ENCODE data around the gene FOXP1. TPM values are rescaled to one million over a fixed set of nuclear protein-coding genes. Genes with fewer than 3 reads are reported as not detected.

Gene FOXP1
- total and polyA plus RNA-seq, 2 experiments from 2014 or later = 76.8 to 99.8 TPM

GRCh38 chr3:71358243-71358642, 225.3 kb downstream of the FOXP1 start:
- no peak overlapping the region for H2AFZ ChIP-seq
- peaks cover 8% of the 10 kb centered on the region for H3K79me2 ChIP-seq
- no peak overlapping the region for H3K4me2 ChIP-seq
- no peak overlapping the region for H3K27ac ChIP-seq
- 96% methylated on average over 8 of the region's 8 CpGs for WGBS (ENCODE audit: low lambda C conversion rate, missing lambda C conversion rate)
- no peak for DNase-seq (ENCODE audit: low spot score)
- peaks cover 4% of the 10 kb centered on the region for H3K4me1 ChIP-seq (ENCODE audit: insufficient read depth)
- no peaks in the 10 kb centered on the region for H3K9me2 ChIP-seq (replicated peaks; ENCODE audit: insufficient read depth)
- H3K27me3 ChIP-seq = no peaks in the 10 kb centered on the region
- no peak overlapping the region for H3K4me3 ChIP-seq
- H3K36me3 ChIP-seq (replicated peaks; ENCODE audit: insufficient read depth, low read depth) = no peaks in the 10 kb centered on the region
- H3K9me3 ChIP-seq (ENCODE audit: low read depth) = no peaks in the 10 kb centered on the region
- no peak for TF ChIP-seq CTCF (IDR thresholded peaks at IDR 0.05; ENCODE audit: poor library complexity)
- no peak for TF ChIP-seq EZH2 (IDR thresholded peaks at IDR 0.05; ENCODE audit: borderline replicate concordance)
- no peak for TF ChIP-seq EZH2phosphoT487 (IDR thresholded peaks at IDR 0.05; ENCODE audit: low read depth, severe bottlenecking, unreplicated experiment)
- H4K20me1 ChIP-seq (ENCODE audit: insufficient read depth, poor library complexity, severe bottlenecking) = no peaks in the 10 kb centered on the region

DNA sequence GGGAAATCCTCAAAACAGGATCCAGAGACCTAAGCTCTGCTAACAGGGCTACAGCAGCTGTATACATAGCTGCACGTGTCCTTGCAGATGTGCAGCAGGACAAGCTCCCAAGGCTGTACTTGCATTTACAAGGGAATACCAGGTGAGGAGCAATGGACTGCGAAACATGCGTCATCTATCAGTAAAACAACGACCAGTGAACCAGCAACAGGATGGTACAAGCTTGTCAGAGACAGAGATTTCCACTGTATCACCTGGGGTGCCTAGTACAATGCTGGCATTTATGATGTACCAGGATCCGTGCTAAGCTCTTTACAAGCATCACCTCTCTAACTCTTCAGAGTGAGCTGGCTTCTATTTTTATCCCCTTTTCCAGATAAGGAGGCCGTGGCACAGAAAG, 227.3 kb downstream of the FOXP1 start:
- Histone ChIP-seq H3K4me3 (no peak overlapping the region), H2AFZ (no peak overlapping the region), H3K36me3 (replicated peaks; ENCODE audit: insufficient read depth, low read depth) (no peaks in the 10 kb centered on the region), H3K9me3 (ENCODE audit: low read depth) (no peaks in the 10 kb centered on the region), H3K4me1 (ENCODE audit: insufficient read depth) (peaks cover 11% of the 10 kb centered on the region), H3K27me3 (no peaks in the 10 kb centered on the region), H3K4me2 (no peak overlapping the region), H3K79me2 (peaks cover 14% of the 10 kb centered on the region), H4K20me1 (ENCODE audit: insufficient read depth, poor library complexity, severe bottlenecking) (no peaks in the 10 kb centered on the region), H3K27ac (no peak overlapping the region), H3K9me2 (replicated peaks; ENCODE audit: insufficient read depth) (no peaks in the 10 kb centered on the region)
- no peak for TF ChIP-seq EZH2 (IDR thresholded peaks at IDR 0.05; ENCODE audit: borderline replicate concordance)
- peak; percentile 37 for DNase-seq (ENCODE audit: low spot score)
- WGBS (ENCODE audit: low lambda C conversion rate, missing lambda C conversion rate) = 57% methylated on average over 6 of the region's 6 CpGs

- H3K79me2 ChIP-seq = peaks cover 14% of the 10 kb centered on the region
- H3K27ac ChIP-seq = peak overlapping the region; percentile 8
- TF ChIP-seq EZH2 (IDR thresholded peaks at IDR 0.05; ENCODE audit: borderline replicate concordance) (no peak), EZH2phosphoT487 (IDR thresholded peaks at IDR 0.05; ENCODE audit: low read depth, severe bottlenecking, unreplicated experiment) (no peak), CTCF (IDR thresholded peaks at IDR 0.05; ENCODE audit: poor library complexity) (no peak)
- no peaks in the 10 kb centered on the region for H3K9me3 ChIP-seq (ENCODE audit: low read depth)
- no peak overlapping the region for H3K4me3 ChIP-seq
- WGBS (ENCODE audit: low lambda C conversion rate, missing lambda C conversion rate) = 91% methylated on average over 7 of the region's 7 CpGs
- H3K9me2 ChIP-seq (replicated peaks; ENCODE audit: insufficient read depth) = no peaks in the 10 kb centered on the region
- H3K4me1 ChIP-seq (ENCODE audit: insufficient read depth) = peaks cover 8% of the 10 kb centered on the region
- no peak overlapping the region for H3K4me2 ChIP-seq
- no peak for DNase-seq (ENCODE audit: low spot score)
- no peaks in the 10 kb centered on the region for H4K20me1 ChIP-seq (ENCODE audit: insufficient read depth, poor library complexity, severe bottlenecking)
- H2AFZ ChIP-seq = no peak overlapping the region
- no peaks in the 10 kb centered on the region for H3K36me3 ChIP-seq (replicated peaks; ENCODE audit: insufficient read depth, low read depth)
- H3K27me3 ChIP-seq = no peaks in the 10 kb centered on the region
These were observed 227.7 kb downstream of the FOXP1 start for GRCh38 chr3:71355862-71356261.

DNA sequence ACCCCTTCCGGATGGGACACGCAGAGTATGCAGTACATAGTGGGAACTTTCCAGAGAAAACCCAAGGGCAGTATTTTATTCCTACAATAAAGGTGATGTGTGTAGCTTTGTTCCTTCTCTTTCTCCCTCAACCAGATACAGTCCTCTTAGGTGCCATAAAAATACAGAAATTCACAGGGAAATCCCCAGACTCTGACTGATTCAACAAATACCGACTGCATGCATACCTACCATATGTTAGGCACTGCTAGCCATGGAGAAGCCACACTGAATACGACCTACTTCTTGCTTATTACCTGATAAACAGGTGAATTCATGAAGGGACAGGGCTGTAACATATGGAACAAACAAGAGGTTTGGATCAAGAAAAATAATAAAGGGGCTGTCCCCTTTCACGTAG, 228.5 kb downstream of the FOXP1 start:
- Histone ChIP-seq H3K4me3 (no peak overlapping the region), H3K27ac (no peak overlapping the region), H3K9me2 (replicated peaks; ENCODE audit: insufficient read depth) (no peaks in the 10 kb centered on the region), H3K36me3 (replicated peaks; ENCODE audit: insufficient read depth, low read depth) (no peaks in the 10 kb centered on the region), H2AFZ (no peak overlapping the region), H3K4me2 (no peak overlapping the region), H3K4me1 (ENCODE audit: insufficient read depth) (peaks cover 7% of the 10 kb centered on the region), H3K27me3 (no peaks in the 10 kb centered on the region), H3K9me3 (ENCODE audit: low read depth) (no peaks in the 10 kb centered on the region), H4K20me1 (ENCODE audit: insufficient read depth, poor library complexity, severe bottlenecking) (no peaks in the 10 kb centered on the region), H3K79me2 (peaks cover 14% of the 10 kb centered on the region)
- DNase-seq (ENCODE audit: low spot score) = no peak
- TF ChIP-seq EZH2phosphoT487 (IDR thresholded peaks at IDR 0.05; ENCODE audit: low read depth, severe bottlenecking, unreplicated experiment) = no peak
- TF ChIP-seq EZH2 (IDR thresholded peaks at IDR 0.05; ENCODE audit: borderline replicate concordance) = no peak
- WGBS (ENCODE audit: low lambda C conversion rate, missing lambda C conversion rate) = 82% methylated on average over 5 of the region's 5 CpGs
